HepG2 (cell line): ENCODE measurements around the gene WSB1. TPM values are rescaled to one million over a fixed set of nuclear protein-coding genes. Genes with fewer than 3 reads are reported as not detected.

Source experiments
- CAMTA2 ChIP-seq: sonication (generic); formaldehyde crosslinking; IDR thresholded peaks from 2 replicates; pipeline ENCODE4 v1.4.0; 2020; ENCODE audit warnings: mild to moderate bottlenecking, missing genetic modification reagents, borderline replicate concordance
- FOXP1 ChIP-seq, 2 experiments: fragments of 450-650 bp in 1 of 2; IDR thresholded peaks; 2 replicates each; pipeline ENCODE4 v1.6.1; 2017 to 2018; ENCODE audit warnings: antibody characterized with exemption in 1 of 2
- HDAC1 ChIP-seq: sonication (generic); formaldehyde crosslinking; IDR thresholded peaks from 2 replicates; pipeline ENCODE4 v1.5.1; 2020; ENCODE audit warnings: mild to moderate bottlenecking, missing genetic modification reagents
- KDM4B ChIP-seq: sonication (generic); formaldehyde crosslinking; IDR thresholded peaks from 2 replicates; pipeline ENCODE4 v1.4.0; 2020; ENCODE audit warnings: missing genetic modification reagents
- MIXL1 ChIP-seq: IDR thresholded peaks from 2 replicates; pipeline ENCODE4 v1.6.1; 2016
- NFE2L1 ChIP-seq: sonication (generic); formaldehyde crosslinking; IDR thresholded peaks from 2 replicates; pipeline ENCODE4 v1.4.0; 2020; ENCODE audit warnings: missing genetic modification reagents, mild to moderate bottlenecking, borderline replicate concordance
- POLR2AphosphoS5 ChIP-seq: IDR thresholded peaks from 2 replicates; pipeline ENCODE4 v1.6.1; 2012; ENCODE audit warnings: low read depth, low read length
- RXRA ChIP-seq: sonication (generic); formaldehyde crosslinking; IDR thresholded peaks from 2 replicates; pipeline ENCODE4 v1.5.1; 2020; ENCODE audit warnings: missing genetic modification reagents
- SIN3B ChIP-seq: fragments of 150-350 bp; IDR thresholded peaks from 2 replicates; pipeline ENCODE4 v1.6.1; 2014; ENCODE audit warnings: low read length
- SRSF4 ChIP-seq: fragments of 200-400 bp; formaldehyde crosslinking; IDR thresholded peaks from one replicate; pipeline ENCODE4 v1.6.1; 2018; ENCODE audit warnings: mild to moderate bottlenecking, low read depth, low read length, moderate library complexity; ENCODE audit not compliant: poor library complexity, severe bottlenecking
- TP53 ChIP-seq: sonication (generic); formaldehyde crosslinking; conservative IDR thresholded peaks from 2 replicates; pipeline ENCODE4 v1.4.0; 2020; ENCODE audit warnings: missing genetic modification reagents
- XRCC5 ChIP-seq: fragments of 200-400 bp; formaldehyde crosslinking; optimal IDR thresholded peaks from 2 replicates; pipeline ENCODE3; 2017; ENCODE audit warnings: mild to moderate bottlenecking, low read length
- YEATS2 ChIP-seq: sonication (generic); formaldehyde crosslinking; IDR thresholded peaks from 2 replicates; pipeline ENCODE4 v1.4.0; 2020; ENCODE audit warnings: missing genetic modification reagents, borderline replicate concordance
- ZBTB1 ChIP-seq: sonication (generic); formaldehyde crosslinking; IDR thresholded peaks from 2 replicates; pipeline ENCODE4 v1.4.0; 2020; ENCODE audit warnings: missing genetic modification reagents, borderline replicate concordance
- ZBTB8A ChIP-seq: sonication (generic); formaldehyde crosslinking; IDR thresholded peaks from 2 replicates; pipeline ENCODE4 v1.4.0; 2020; ENCODE audit warnings: mild to moderate bottlenecking, low read depth, missing genetic modification reagents, borderline replicate concordance
- ZNF256 ChIP-seq: sonication (generic); formaldehyde crosslinking; conservative IDR thresholded peaks from 2 replicates; pipeline ENCODE4 v1.4.0; 2020; ENCODE audit warnings: missing genetic modification reagents
- ZNF460 ChIP-seq: sonication (generic); formaldehyde crosslinking; IDR thresholded peaks from 2 replicates; pipeline ENCODE4 v1.5.1; 2020; ENCODE audit warnings: missing genetic modification reagents, mild to moderate bottlenecking, borderline replicate concordance
- ZNF558 ChIP-seq: sonication (generic); formaldehyde crosslinking; IDR thresholded peaks from 2 replicates; pipeline ENCODE4 v1.9.0; 2022; ENCODE audit warnings: mild to moderate bottlenecking, missing genetic modification reagents, borderline replicate concordance
- ZNF670 ChIP-seq: sonication (generic); formaldehyde crosslinking; IDR thresholded peaks from 2 replicates; pipeline ENCODE4 v1.8.0; 2022; ENCODE audit warnings: mild to moderate bottlenecking, missing genetic modification reagents, borderline replicate concordance
- ZNF672 ChIP-seq: sonication (generic); formaldehyde crosslinking; IDR thresholded peaks from 2 replicates; pipeline ENCODE4 v1.8.1; 2022; ENCODE audit warnings: missing genetic modification reagents
- ZNF709 ChIP-seq: sonication (generic); formaldehyde crosslinking; IDR thresholded peaks from 2 replicates; pipeline ENCODE4 v1.5.0; 2020; ENCODE audit warnings: mild to moderate bottlenecking, missing genetic modification reagents
- ZNF816 ChIP-seq: sonication (generic); formaldehyde crosslinking; IDR thresholded peaks from 2 replicates; pipeline ENCODE4 v1.8.0; 2022; ENCODE audit warnings: missing genetic modification reagents, mild to moderate bottlenecking, borderline replicate concordance
- polyA plus RNA-seq, 8 experiments: library from polyadenylated mRNA; depleted of rRNA in 3 of 8; stranded (reverse) in 7 of 8; unstranded in 1 of 8; fragments of >200 nt; fragmentation: Illumina TruSeq in 4 of 8; extraction: Trizol in 4 of 8; gene quantifications; 2 replicates each; pipeline versions ENCODE4 v1.2.1 to v1.2.3, GENCODE V29; 2011 to 2016; ENCODE audit warnings: low read depth in 4 of 8, missing spikeins in 1 of 8, mixed read lengths in 1 of 8; ENCODE audit not compliant: insufficient read depth in 1 of 8
- total RNA-seq, 5 experiments: library from RNA; depleted of rRNA; stranded (reverse); fragments of >200 nt; fragmentation: Illumina TruSeq; extraction: Trizol; gene quantifications; 2 replicates each; pipeline ENCODE4 v1.2.3, GENCODE V29; 2016; ENCODE audit warnings: low read depth in 1 of 5
- TF ChIP-seq, protein P1 (sequence below): sonication (generic); formaldehyde crosslinking; IDR thresholded peaks from 2 replicates; pipeline ENCODE4 v1.4.0; 2020; ENCODE audit warnings: missing genetic modification reagents, borderline replicate concordance
- TF ChIP-seq, protein P2 (sequence below): sonication (generic); formaldehyde crosslinking; IDR thresholded peaks from 2 replicates; pipeline ENCODE4 v1.5.0; 2020; ENCODE audit warnings: missing genetic modification reagents
- TF ChIP-seq, protein P3 (sequence below): IDR thresholded peaks from 2 replicates; pipeline ENCODE4 v1.6.1; 2016; ENCODE audit warnings: mild to moderate bottlenecking

Gene WSB1
- total and polyA plus RNA-seq, 2 of the 13 experiments (the other 11 are each of a cell fraction or from before 2014, with no cell fraction given), result 81.3 to 294 TPM

DNA sequence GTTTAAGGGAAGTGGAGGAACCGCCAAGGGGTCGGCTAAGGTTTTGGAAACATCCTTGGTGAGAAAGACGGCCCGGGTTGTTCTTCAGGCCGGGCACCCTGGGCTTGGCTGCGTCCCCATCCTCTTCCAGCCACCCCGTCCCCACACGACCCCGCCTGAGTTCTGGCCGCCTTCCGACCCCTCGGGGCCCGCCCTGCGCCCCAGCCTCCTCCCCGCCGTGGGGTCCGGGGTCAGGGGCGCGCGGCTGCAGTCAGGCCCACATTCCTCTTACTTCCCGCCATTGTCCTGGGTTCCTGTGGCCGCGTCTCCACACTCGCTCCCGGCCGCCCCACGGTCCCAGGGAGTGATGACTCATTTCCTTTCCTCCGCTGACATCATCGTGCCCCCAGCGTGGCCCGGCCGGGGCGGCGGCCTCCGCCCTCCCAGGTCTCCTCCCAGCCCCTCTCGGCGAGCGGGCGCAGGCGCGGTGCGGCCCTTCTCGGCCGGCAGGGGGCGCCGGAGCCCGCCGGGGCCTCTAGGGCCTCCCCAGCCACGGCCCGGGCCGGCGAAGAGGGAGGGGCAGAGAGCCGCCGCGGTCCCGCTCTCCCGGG, 59.6 kb downstream of the WSB1 start (continued):
- TF ChIP-seq, protein P1, sequence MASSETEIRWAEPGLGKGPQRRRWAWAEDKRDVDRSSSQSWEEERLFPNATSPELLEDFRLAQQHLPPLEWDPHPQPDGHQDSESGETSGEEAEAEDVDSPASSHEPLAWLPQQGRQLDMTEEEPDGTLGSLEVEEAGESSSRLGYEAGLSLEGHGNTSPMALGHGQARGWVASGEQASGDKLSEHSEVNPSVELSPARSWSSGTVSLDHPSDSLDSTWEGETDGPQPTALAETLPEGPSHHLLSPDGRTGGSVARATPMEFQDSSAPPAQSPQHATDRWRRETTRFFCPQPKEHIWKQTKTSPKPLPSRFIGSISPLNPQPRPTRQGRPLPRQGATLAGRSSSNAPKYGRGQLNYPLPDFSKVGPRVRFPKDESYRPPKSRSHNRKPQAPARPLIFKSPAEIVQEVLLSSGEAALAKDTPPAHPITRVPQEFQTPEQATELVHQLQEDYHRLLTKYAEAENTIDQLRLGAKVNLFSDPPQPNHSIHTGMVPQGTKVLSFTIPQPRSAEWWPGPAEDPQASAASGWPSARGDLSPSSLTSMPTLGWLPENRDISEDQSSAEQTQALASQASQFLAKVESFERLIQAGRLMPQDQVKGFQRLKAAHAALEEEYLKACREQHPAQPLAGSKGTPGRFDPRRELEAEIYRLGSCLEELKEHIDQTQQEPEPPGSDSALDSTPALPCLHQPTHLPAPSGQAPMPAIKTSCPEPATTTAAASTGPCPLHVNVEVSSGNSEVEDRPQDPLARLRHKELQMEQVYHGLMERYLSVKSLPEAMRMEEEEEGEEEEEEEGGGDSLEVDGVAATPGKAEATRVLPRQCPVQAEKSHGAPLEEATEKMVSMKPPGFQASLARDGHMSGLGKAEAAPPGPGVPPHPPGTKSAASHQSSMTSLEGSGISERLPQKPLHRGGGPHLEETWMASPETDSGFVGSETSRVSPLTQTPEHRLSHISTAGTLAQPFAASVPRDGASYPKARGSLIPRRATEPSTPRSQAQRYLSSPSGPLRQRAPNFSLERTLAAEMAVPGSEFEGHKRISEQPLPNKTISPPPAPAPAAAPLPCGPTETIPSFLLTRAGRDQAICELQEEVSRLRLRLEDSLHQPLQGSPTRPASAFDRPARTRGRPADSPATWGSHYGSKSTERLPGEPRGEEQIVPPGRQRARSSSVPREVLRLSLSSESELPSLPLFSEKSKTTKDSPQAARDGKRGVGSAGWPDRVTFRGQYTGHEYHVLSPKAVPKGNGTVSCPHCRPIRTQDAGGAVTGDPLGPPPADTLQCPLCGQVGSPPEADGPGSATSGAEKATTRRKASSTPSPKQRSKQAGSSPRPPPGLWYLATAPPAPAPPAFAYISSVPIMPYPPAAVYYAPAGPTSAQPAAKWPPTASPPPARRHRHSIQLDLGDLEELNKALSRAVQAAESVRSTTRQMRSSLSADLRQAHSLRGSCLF (CRISPR knock-in tag), result no peak
- TF ChIP-seq, protein P2, sequence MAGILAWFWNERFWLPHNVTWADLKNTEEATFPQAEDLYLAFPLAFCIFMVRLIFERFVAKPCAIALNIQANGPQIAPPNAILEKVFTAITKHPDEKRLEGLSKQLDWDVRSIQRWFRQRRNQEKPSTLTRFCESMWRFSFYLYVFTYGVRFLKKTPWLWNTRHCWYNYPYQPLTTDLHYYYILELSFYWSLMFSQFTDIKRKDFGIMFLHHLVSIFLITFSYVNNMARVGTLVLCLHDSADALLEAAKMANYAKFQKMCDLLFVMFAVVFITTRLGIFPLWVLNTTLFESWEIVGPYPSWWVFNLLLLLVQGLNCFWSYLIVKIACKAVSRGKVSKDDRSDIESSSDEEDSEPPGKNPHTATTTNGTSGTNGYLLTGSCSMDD (CRISPR knock-in tag), result no peak
- TF ChIP-seq, protein P3, sequence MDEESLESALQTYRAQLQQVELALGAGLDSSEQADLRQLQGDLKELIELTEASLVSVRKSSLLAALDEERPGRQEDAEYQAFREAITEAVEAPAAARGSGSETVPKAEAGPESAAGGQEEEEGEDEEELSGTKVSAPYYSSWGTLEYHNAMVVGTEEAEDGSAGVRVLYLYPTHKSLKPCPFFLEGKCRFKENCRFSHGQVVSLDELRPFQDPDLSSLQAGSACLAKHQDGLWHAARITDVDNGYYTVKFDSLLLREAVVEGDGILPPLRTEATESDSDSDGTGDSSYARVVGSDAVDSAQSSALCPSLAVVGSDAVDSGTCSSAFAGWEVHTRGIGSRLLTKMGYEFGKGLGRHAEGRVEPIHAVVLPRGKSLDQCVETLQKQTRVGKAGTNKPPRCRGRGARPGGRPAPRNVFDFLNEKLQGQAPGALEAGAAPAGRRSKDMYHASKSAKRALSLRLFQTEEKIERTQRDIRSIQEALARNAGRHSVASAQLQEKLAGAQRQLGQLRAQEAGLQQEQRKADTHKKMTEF (CRISPR knock-in tag), result no peak
- TF ChIP-seq ZNF460 (no peak), MIXL1 (CRISPR knock-in tag) (no peak), RXRA (CRISPR knock-in tag) (peak; percentile 37), ZBTB8A (CRISPR knock-in tag) (no peak), NFE2L1 (CRISPR knock-in tag) (no peak), POLR2AphosphoS5 (peak; percentile 84), SRSF4 (no peak), TP53 (CRISPR knock-in tag) (no peak), ZBTB1 (CRISPR knock-in tag) (no peak), FOXP1 (IDR thresholded peaks at IDR 0.05) (no peak), FOXP1 (CRISPR knock-in tag; IDR thresholded peaks at IDR 0.05) (no peak), ZNF670 (CRISPR knock-in tag) (no peak), ZNF256 (CRISPR knock-in tag) (no peak), HDAC1 (CRISPR knock-in tag) (no peak), ZNF709 (peak; percentile 89), ZNF816 (CRISPR knock-in tag) (no peak), XRCC5 (peak; percentile 73), ZNF558 (peak; percentile 90; the same call in 1 of the 2 replicates), YEATS2 (CRISPR knock-in tag) (0 out of 2 replicates have a peak, but pooled peaks have one; percentile 27), ZNF672 (CRISPR knock-in tag) (no peak), KDM4B (CRISPR knock-in tag) (peak; percentile 29; the same call in 1 of the 2 replicates), CAMTA2 (no peak), SIN3B (no peak)
